GM12874 (cell line): ENCODE measurements around the gene ZNF490.

Source experiments
- CTCF ChIP-seq: IDR thresholded peaks from 2 replicates; pipeline ENCODE4 v1.5.1; 2011; ENCODE audit warnings: low read depth, mild to moderate bottlenecking, control low read depth, low read length, moderate library complexity; ENCODE audit not compliant: insufficient read depth

Gene ZNF490

GRCh38 chr19:12578641-12579040, 32.0 kb downstream of the ZNF490 start:
- TF ChIP-seq CTCF = no peak

GRCh38 chr19:12574036-12574435, 36.6 kb downstream of the ZNF490 start:
- TF ChIP-seq CTCF = no peak

- no peak for TF ChIP-seq CTCF
Measured at GRCh38 chr19:12567951-12568350, 42.7 kb downstream of the ZNF490 start.

GRCh38 chr19:12564016-12564664, 46.5 kb downstream of the ZNF490 start:
- TF ChIP-seq CTCF = peak; percentile 96

GRCh38 chr19:12555456-12555930, 55.1 kb downstream of the ZNF490 start:
- no peak for TF ChIP-seq CTCF

- no peak for TF ChIP-seq CTCF
Measured at GRCh38 chr19:12551060-12551832, 59.4 kb downstream of the ZNF490 start, which contains the start of gene ZNF564. ZNF564 (minus strand) TSS chr19:12551482; CDS start chr19:12551332, 150 bp downstream.

GRCh38 chr19:12546903-12547302, 63.7 kb downstream of the ZNF490 start:
- no peak for TF ChIP-seq CTCF
